ENCODE measurements around the gene CCL25. TPM values are rescaled to one million over a fixed set of nuclear protein-coding genes. Genes with fewer than 3 reads are reported as not detected.

CCL25 gene
- total and polyA plus RNA-seq, 2 of the 4 experiments (the other 2 are of a cell fraction), result not detected

- Histone ChIP-seq H2BK5ac (ENCODE audit: low read depth, low read length, poor library complexity, severe bottlenecking) (no peak overlapping the region), H2AK9ac (replicated peaks; ENCODE audit: low read depth, low read length, poor library complexity) (no peak overlapping the region), H4K8ac (ENCODE audit: low read depth in 2 of 2, low read length in 2 of 2) (no peak overlapping the region), H3K4me2 (ENCODE audit: low read depth, low read length) (no peak overlapping the region), H2AK5ac (ENCODE audit: low read depth, low read length) (no peak overlapping the region), H2BK120ac (ENCODE audit: low read depth, low read length) (no peak overlapping the region), H3K36me3 (ENCODE audit: control insufficient read depth, insufficient read depth, low read length) (no peaks in the 10 kb centered on the region), H2BK15ac (ENCODE audit: low read depth, low read length) (no peak overlapping the region), H4K91ac (ENCODE audit: insufficient read depth, low read depth, low read length) (no peak overlapping the region), H3K9me1 (ENCODE audit: insufficient read depth, low read length) (no peaks in the 10 kb centered on the region), H3K56ac (ENCODE audit: extremely low read depth, insufficient read depth, low read length) (no peak overlapping the region), H3K23ac (ENCODE audit: low read depth, low read length) (no peak overlapping the region), H3K18ac (ENCODE audit: low read depth, low read length) (no peak overlapping the region), H3K27me3 (ENCODE audit: control insufficient read depth, insufficient read depth, low read length) (no peaks in the 10 kb centered on the region), H3K4ac (ENCODE audit: low read depth, low read length) (no peak overlapping the region), H3K14ac (replicated peaks; ENCODE audit: low read depth, low read length) (no peak overlapping the region), H4K20me1 (ENCODE audit: insufficient read depth, low read length) (no peaks in the 10 kb centered on the region), H3K4me1 (ENCODE audit: control insufficient read depth, insufficient read depth, low read length) (no peaks in the 10 kb centered on the region), H4K5ac (ENCODE audit: low read depth, low read length) (no peak overlapping the region), H3K79me1 (ENCODE audit: low read depth in 1 of 2, low read length in 2 of 2) (no peaks in the 10 kb centered on the region), H2BK20ac (ENCODE audit: low read depth, low read length) (no peak overlapping the region), H3K9ac (ENCODE audit: low read depth, low read length) (no peak overlapping the region), H3K4me3 (ENCODE audit: insufficient read depth, low read depth, low read length) (no peak overlapping the region), H3K27ac (ENCODE audit: insufficient read depth, low read length) (no peak overlapping the region), H3K9me3 (ENCODE audit: control insufficient read depth, insufficient read depth, low read length) (peaks cover 25% of the 10 kb centered on the region), H2AFZ (replicated peaks; ENCODE audit: low read length, poor library complexity) (no peak overlapping the region)
- CTCF ChIA-PET, result no interaction called here
- POLR2A ChIA-PET (ENCODE audit: unreplicated experiment), result no interaction called here
- no peak for TF ChIP-seq USF2 (IDR thresholded peaks at IDR 0.05; ENCODE audit: low read depth, low read length)
- TF ChIP-seq RFX5 (IDR thresholded peaks at IDR 0.05; ENCODE audit: low read depth, low read length), result no peak
- no peak for TF ChIP-seq CTCF (conservative IDR thresholded peaks at IDR 0.05; ENCODE audit: low read depth, low read length)
- TF ChIP-seq POLR2A (IDR thresholded peaks at IDR 0.05; ENCODE audit: low read depth, low read length), result no peak
- no peak for TF ChIP-seq MAZ (IDR thresholded peaks at IDR 0.05; ENCODE audit: borderline replicate concordance, low read depth, low read length)
- no peak for TF ChIP-seq CHD1 (IDR thresholded peaks at IDR 0.05; ENCODE audit: low read depth, low read length)
- TF ChIP-seq RCOR1 (IDR thresholded peaks at IDR 0.05; ENCODE audit: insufficient replicate concordance, low read length), result no peak
- no peak for TF ChIP-seq RAD21 (IDR thresholded peaks at IDR 0.05; ENCODE audit: low read length)
- TF ChIP-seq CEBPB (IDR thresholded peaks at IDR 0.05; ENCODE audit: low read depth, low read length), result no peak
- no peak for TF ChIP-seq BHLHE40 (IDR thresholded peaks at IDR 0.05; ENCODE audit: low read depth, low read length)
- TF ChIP-seq NFE2L2 (IDR thresholded peaks at IDR 0.05; ENCODE audit: low read depth, low read length), result no peak
- TF ChIP-seq MAFK (IDR thresholded peaks at IDR 0.05; ENCODE audit: low read depth, low read length), result no peak
- BruUV-seq (replicated peaks), result no TSS peak
- intact Hi-C loops (cut with micrococcal nuclease), result no loop called here
- in situ Hi-C loops (cut with MboI; ENCODE audit: low sequenced_read_pairs), result no loop called here
- dilution Hi-C loops (cut with HindIII; ENCODE audit: low sequenced_read_pairs, unreplicated experiment), result no loop called here
- ATAC-seq (ENCODE audit: low read depth), result no peak
- WGBS, 2 experiments (ENCODE audit: extremely low coverage in 2 of 2, insufficient read length in 1 of 2), result no CpG with 5 or more reads among the region's 2 CpGs
- no peak for DNase-seq
Measured at GRCh38 chr19:8090950-8091349, 38.4 kb downstream of the CCL25 start.
